Sigmoid colon (tissue), 4 donors: Measurements from ENCODE around the gene CBY3.

Experiments
- POLR2A ChIP-seq, 2 donors: fragments of 450-650 bp; IDR thresholded peaks; one replicate each; pipeline ENCODE4 v1.6.1; 2016; ENCODE audit warnings: antibody characterized with exemption in 2 of 2, mild to moderate bottlenecking in 2 of 2, moderate library complexity in 2 of 2
- POLR2AphosphoS5 ChIP-seq, 4 donors: sonication (generic); formaldehyde crosslinking; IDR thresholded peaks; one replicate each; pipeline ENCODE4 v1.6.1; 2017; ENCODE audit warnings: antibody characterized with exemption in 4 of 4
- TF ChIP-seq, protein P1 (sequence below), 4 experiments: fragments of 450-650 bp in 3 of 4; fragments of 200-600 bp in 1 of 4; IDR thresholded peaks; one replicate each; pipeline ENCODE4 v1.5.1; 2016 to 2019; ENCODE audit warnings: antibody characterized with exemption in 4 of 4, mild to moderate bottlenecking in 3 of 4, moderate library complexity in 2 of 4

DNA sequence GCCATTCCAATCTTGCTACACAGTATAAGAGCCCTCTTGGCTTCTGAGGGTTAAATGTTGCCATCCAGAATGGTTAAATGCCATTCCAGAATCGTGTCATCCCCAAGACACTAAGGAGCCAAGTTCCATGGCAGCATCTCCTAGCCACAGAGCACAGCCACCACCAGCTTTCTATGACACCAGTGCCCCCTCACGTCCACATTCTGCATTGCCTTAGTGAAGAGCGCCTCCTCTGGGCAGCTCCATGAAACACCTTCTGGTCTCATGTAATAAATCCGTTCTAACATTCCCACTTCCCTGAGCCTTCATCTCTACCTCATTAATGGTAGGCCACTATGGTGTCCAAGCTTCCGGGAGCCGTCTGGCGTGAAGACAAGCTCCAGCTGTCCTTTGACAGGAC is 12.4 kb downstream of the CBY3 start:
- TF ChIP-seq, protein P1, sequence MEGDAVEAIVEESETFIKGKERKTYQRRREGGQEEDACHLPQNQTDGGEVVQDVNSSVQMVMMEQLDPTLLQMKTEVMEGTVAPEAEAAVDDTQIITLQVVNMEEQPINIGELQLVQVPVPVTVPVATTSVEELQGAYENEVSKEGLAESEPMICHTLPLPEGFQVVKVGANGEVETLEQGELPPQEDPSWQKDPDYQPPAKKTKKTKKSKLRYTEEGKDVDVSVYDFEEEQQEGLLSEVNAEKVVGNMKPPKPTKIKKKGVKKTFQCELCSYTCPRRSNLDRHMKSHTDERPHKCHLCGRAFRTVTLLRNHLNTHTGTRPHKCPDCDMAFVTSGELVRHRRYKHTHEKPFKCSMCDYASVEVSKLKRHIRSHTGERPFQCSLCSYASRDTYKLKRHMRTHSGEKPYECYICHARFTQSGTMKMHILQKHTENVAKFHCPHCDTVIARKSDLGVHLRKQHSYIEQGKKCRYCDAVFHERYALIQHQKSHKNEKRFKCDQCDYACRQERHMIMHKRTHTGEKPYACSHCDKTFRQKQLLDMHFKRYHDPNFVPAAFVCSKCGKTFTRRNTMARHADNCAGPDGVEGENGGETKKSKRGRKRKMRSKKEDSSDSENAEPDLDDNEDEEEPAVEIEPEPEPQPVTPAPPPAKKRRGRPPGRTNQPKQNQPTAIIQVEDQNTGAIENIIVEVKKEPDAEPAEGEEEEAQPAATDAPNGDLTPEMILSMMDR (IDR thresholded peaks at IDR 0.05) = peak in 3 of 4 experiments; percentile 15 to 44 (median 35)
- TF ChIP-seq POLR2AphosphoS5 (IDR thresholded peaks at IDR 0.05) (no peak), POLR2A (IDR thresholded peaks at IDR 0.05) (no peak)
